Liver (tissue), 9 donors: ENCODE measurements around the gene WARS2. TPM values are rescaled to one million over a fixed set of nuclear protein-coding genes. Genes with fewer than 3 reads are reported as not detected.

Experiments
- DNase-seq: peaks from one replicate; pipeline ENCODE4 v3.0.0-alpha.2; 2017; ENCODE audit warnings: low spot score
- H3K27ac ChIP-seq, 2 donors: one replicate each; pipeline ENCODE4 v1.7.0; 2013; ENCODE audit warnings: inconsistent platforms in 2 of 2, low read length in 2 of 2, control low read depth in 1 of 2, low read depth in 1 of 2, mild to moderate bottlenecking in 1 of 2
- H3K27me3 ChIP-seq, 4 donors: one replicate each; pipeline versions ENCODE4 v1.6.1 to v1.7.0; 2013; ENCODE audit warnings: low read length in 3 of 4, inconsistent platforms in 1 of 4, mild to moderate bottlenecking in 1 of 4, moderate library complexity in 1 of 4; ENCODE audit not compliant: control insufficient read depth in 4 of 4, insufficient read depth in 4 of 4
- H3K36me3 ChIP-seq, 4 donors: one replicate each; pipeline versions ENCODE4 v1.6.1 to v1.7.0; 2013; ENCODE audit warnings: low read length in 3 of 4, mild to moderate bottlenecking in 3 of 4, low read depth in 1 of 4, moderate library complexity in 1 of 4; ENCODE audit not compliant: control insufficient read depth in 4 of 4, insufficient read depth in 3 of 4
- H3K4me1 ChIP-seq, 4 donors: one replicate each; pipeline versions ENCODE4 v1.6.1 to v1.7.0; 2013; ENCODE audit warnings: low read length in 3 of 4, mild to moderate bottlenecking in 3 of 4, moderate library complexity in 1 of 4; ENCODE audit not compliant: control insufficient read depth in 4 of 4, insufficient read depth in 4 of 4
- H3K4me3 ChIP-seq, 3 donors: one replicate each; pipeline versions ENCODE4 v1.6.1 to v1.7.0; 2013; ENCODE audit warnings: low read length in 3 of 3, control low read depth in 1 of 3, low read depth in 1 of 3, mild to moderate bottlenecking in 1 of 3
- H3K9ac ChIP-seq, 2 donors: one replicate each; pipeline ENCODE4 v1.7.0; 2013; ENCODE audit warnings: low read length in 2 of 2, mild to moderate bottlenecking in 2 of 2, moderate library complexity in 2 of 2, control low read depth in 1 of 2, low read depth in 1 of 2
- H3K9me3 ChIP-seq, 4 donors: one replicate each; pipeline versions ENCODE4 v1.6.1 to v1.7.0; 2013; ENCODE audit warnings: low read length in 3 of 4; ENCODE audit not compliant: control insufficient read depth in 4 of 4
- EGR1 ChIP-seq, 2 donors: IDR thresholded peaks; 2 replicates each; pipeline ENCODE4 v1.6.1; 2016 to 2018; ENCODE audit warnings: antibody characterized with exemption in 2 of 2, low read depth in 2 of 2
- FOXA1 ChIP-seq: IDR thresholded peaks from 2 replicates; pipeline ENCODE4 v1.6.1; 2016; ENCODE audit warnings: antibody characterized with exemption
- GABPA ChIP-seq, 2 donors: IDR thresholded peaks in 1 of 2; conservative IDR thresholded peaks in 1 of 2; 2 replicates each; pipeline ENCODE4 v1.6.1; 2016; ENCODE audit warnings: antibody characterized with exemption in 2 of 2, mild to moderate bottlenecking in 1 of 2, moderate library complexity in 1 of 2
- HNF4A ChIP-seq, 2 donors: conservative IDR thresholded peaks; 2 replicates each; pipeline ENCODE4 v1.6.1; 2016; ENCODE audit warnings: antibody characterized with exemption in 2 of 2, mild to moderate bottlenecking in 2 of 2
- HNF4G ChIP-seq: IDR thresholded peaks from 2 replicates; pipeline ENCODE4 v1.6.1; 2016; ENCODE audit warnings: antibody characterized with exemption
- JUND ChIP-seq, 2 donors: IDR thresholded peaks; 2 replicates each; pipeline ENCODE4 v1.6.1; 2016; ENCODE audit warnings: antibody characterized with exemption in 2 of 2
- NR2F2 ChIP-seq: IDR thresholded peaks from 2 replicates; pipeline ENCODE4 v1.6.1; 2016; ENCODE audit warnings: antibody characterized with exemption
- RXRA ChIP-seq, 2 donors: IDR thresholded peaks; 2 replicates each; pipeline ENCODE4 v1.6.1; 2017 to 2018; ENCODE audit warnings: antibody characterized with exemption in 2 of 2, mild to moderate bottlenecking in 1 of 2
- SP1 ChIP-seq: IDR thresholded peaks from 2 replicates; pipeline ENCODE4 v1.6.1; 2018; ENCODE audit warnings: antibody characterized with exemption, mild to moderate bottlenecking
- YY1 ChIP-seq: IDR thresholded peaks from 2 replicates; pipeline ENCODE4 v1.6.1; 2016; ENCODE audit warnings: antibody characterized with exemption, mild to moderate bottlenecking
- WGBS: extraction: QIAGEN DNeasy Blood & Tissue Kit; methylation state at CpG from one replicate; pipeline ENCODE4 v1.1.7; 2013; 5-methylcytosine and 5-hydroxymethylcytosine counted together
- polyA plus RNA-seq, 2 donors: library from polyadenylated mRNA; stranded (reverse) in 1 of 2; unstranded in 1 of 2; fragments of 200-250 nt in 1 of 2; fragments of >200 nt in 1 of 2; fragmentation: Nextera tagmentation in 1 of 2; extraction: Ambion mirVana in 1 of 2; gene quantifications; one replicate each; pipeline versions ENCODE4 v1.2.1 to v1.2.3, GENCODE V29; 2013 to 2015
- total RNA-seq, 2 donors: library from RNA; depleted of rRNA; stranded (reverse); fragments of >200 nt; gene quantifications; one replicate each; pipeline ENCODE4 v1.2.3, GENCODE V29; 2014
- TF ChIP-seq, protein P1 (sequence below): IDR thresholded peaks from 2 replicates; pipeline ENCODE4 v1.6.1; 2016; ENCODE audit warnings: antibody characterized with exemption
- TF ChIP-seq, protein P2 (sequence below): IDR thresholded peaks from 2 replicates; pipeline ENCODE4 v1.6.1; 2016; ENCODE audit warnings: antibody characterized with exemption, mild to moderate bottlenecking
- donor health status: healthy.
- donor health status: healthy.
- donor health status: healthy.
- donor health status: healthy.
- donor health status: healthy.

Gene WARS2
- total and polyA plus RNA-seq, 4 donors: 3.5 to 14.5 (median 7.0) TPM

DNA sequence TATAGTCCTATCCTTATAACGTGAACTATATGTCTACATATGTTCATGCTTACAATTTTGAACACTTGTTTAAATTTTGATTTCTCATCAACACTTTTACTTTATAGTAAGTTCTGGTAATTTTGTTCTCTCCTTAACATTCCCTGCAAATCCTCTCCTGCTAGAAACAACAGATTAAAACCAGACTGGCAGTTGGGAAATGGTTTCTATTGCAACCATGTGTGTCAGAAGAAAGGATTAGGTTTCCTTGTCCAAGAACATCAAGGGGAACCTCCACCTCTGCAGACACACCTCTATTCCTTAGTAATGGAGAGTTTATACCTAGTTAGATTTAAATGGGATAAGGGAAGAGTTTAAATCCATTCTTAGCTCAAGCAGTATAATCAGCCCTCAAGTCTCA, 3.3 kb upstream of the WARS2 start:
- H3K27me3 ChIP-seq: no peaks in the 10 kb centered on the region
- no peak for DNase-seq
- peaks cover 0 to 17% (median 11%) of the 10 kb centered on the region in 4 donors for H3K4me1 ChIP-seq
- H3K27ac ChIP-seq: no peak overlapping the region
- TF ChIP-seq HNF4A (conservative IDR thresholded peaks at IDR 0.05): no peak
- TF ChIP-seq FOXA1: no peak
- TF ChIP-seq EGR1 (IDR thresholded peaks at IDR 0.05; ENCODE audit: low read depth in 2 of 2): no peak
- TF ChIP-seq, protein P1, sequence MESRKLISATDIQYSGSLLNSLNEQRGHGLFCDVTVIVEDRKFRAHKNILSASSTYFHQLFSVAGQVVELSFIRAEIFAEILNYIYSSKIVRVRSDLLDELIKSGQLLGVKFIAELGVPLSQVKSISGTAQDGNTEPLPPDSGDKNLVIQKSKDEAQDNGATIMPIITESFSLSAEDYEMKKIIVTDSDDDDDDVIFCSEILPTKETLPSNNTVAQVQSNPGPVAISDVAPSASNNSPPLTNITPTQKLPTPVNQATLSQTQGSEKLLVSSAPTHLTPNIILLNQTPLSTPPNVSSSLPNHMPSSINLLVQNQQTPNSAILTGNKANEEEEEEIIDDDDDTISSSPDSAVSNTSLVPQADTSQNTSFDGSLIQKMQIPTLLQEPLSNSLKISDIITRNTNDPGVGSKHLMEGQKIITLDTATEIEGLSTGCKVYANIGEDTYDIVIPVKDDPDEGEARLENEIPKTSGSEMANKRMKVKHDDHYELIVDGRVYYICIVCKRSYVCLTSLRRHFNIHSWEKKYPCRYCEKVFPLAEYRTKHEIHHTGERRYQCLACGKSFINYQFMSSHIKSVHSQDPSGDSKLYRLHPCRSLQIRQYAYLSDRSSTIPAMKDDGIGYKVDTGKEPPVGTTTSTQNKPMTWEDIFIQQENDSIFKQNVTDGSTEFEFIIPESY: no peak
- no peak for TF ChIP-seq JUND (IDR thresholded peaks at IDR 0.05)
- TF ChIP-seq RXRA (IDR thresholded peaks at IDR 0.05): no peak
- no peak for TF ChIP-seq HNF4G
- TF ChIP-seq NR2F2: no peak
- TF ChIP-seq YY1: no peak
- H3K9ac ChIP-seq: no peak overlapping the region
- H3K9me3 ChIP-seq: no peaks in the 10 kb centered on the region
- H3K36me3 ChIP-seq: no peaks in the 10 kb centered on the region
- no peak overlapping the region for H3K4me3 ChIP-seq
- 99% methylated on average over 1 of the region's 1 CpG for WGBS

DNA sequence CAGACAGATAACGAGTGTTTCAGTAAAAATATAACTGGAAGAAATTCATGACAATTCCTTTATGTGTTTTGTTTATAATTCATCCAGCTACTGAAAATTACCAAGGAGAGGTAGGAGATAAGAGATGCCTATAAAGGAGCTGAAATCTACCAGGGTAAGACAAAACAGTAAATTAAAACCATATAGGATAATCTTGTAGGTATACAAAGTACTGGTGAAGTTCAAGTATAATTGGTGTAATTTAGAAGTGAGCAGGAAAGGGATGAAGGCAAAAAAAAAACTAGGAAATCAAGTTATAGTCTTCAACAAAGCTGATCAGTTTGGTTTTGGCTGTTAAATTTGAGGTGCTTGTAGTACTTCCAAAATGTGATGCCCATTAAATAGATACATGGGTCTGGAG, 1.2 kb upstream of the WARS2 start:
- Histone ChIP-seq H3K4me1 (peaks cover 0 to 17% (median 11%) of the 10 kb centered on the region in 4 donors), H3K36me3 (no peaks in the 10 kb centered on the region), H3K9me3 (no peaks in the 10 kb centered on the region), H3K27me3 (no peaks in the 10 kb centered on the region), H3K27ac (no peak overlapping the region), H3K4me3 (no peak overlapping the region), H3K9ac (no peak overlapping the region)
- 96% methylated on average over 1 of the region's 1 CpG for WGBS
- TF ChIP-seq FOXA1 (no peak), GABPA (IDR thresholded peaks at IDR 0.05 in 1 of 2, conservative IDR thresholded peaks at IDR 0.05 in 1 of 2) (no peak), HNF4G (no peak), HNF4A (conservative IDR thresholded peaks at IDR 0.05) (no peak)
- DNase-seq: no peak

DNA sequence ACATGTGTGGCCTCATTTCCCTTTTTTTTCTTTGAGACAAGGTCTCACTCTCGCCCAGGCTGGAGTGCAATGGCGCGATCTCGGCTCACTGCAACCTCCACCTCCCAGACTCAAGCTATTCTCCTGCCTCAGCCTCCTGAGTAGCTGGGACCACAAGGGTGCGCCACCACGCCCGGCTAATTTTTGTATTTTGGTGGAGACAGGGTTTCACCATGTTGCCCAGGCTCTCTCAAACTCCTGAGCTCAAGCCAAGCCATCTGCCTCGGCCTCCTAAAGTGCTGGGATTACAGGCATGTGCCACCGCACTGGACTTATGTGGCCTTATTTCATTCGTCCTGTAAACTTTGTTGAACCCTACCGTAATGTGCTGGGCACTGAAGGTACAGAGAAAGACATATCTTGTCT, 569 bp upstream of the WARS2 start:
- WGBS: 53% methylated on average over 11 of the region's 11 CpGs
- Histone ChIP-seq H3K9ac (peak overlapping the region; percentile 73 to 92), H3K4me1 (peaks cover 0 to 17% (median 11%) of the 10 kb centered on the region in 4 donors), H3K27ac (peak overlapping the region; percentile 97 to 98), H3K9me3 (no peaks in the 10 kb centered on the region), H3K36me3 (no peaks in the 10 kb centered on the region), H3K27me3 (no peaks in the 10 kb centered on the region), H3K4me3 (peak overlapping the region; percentile 59 to 75 (median 66))
- peak; percentile 46 for DNase-seq
- TF ChIP-seq, protein P2, sequence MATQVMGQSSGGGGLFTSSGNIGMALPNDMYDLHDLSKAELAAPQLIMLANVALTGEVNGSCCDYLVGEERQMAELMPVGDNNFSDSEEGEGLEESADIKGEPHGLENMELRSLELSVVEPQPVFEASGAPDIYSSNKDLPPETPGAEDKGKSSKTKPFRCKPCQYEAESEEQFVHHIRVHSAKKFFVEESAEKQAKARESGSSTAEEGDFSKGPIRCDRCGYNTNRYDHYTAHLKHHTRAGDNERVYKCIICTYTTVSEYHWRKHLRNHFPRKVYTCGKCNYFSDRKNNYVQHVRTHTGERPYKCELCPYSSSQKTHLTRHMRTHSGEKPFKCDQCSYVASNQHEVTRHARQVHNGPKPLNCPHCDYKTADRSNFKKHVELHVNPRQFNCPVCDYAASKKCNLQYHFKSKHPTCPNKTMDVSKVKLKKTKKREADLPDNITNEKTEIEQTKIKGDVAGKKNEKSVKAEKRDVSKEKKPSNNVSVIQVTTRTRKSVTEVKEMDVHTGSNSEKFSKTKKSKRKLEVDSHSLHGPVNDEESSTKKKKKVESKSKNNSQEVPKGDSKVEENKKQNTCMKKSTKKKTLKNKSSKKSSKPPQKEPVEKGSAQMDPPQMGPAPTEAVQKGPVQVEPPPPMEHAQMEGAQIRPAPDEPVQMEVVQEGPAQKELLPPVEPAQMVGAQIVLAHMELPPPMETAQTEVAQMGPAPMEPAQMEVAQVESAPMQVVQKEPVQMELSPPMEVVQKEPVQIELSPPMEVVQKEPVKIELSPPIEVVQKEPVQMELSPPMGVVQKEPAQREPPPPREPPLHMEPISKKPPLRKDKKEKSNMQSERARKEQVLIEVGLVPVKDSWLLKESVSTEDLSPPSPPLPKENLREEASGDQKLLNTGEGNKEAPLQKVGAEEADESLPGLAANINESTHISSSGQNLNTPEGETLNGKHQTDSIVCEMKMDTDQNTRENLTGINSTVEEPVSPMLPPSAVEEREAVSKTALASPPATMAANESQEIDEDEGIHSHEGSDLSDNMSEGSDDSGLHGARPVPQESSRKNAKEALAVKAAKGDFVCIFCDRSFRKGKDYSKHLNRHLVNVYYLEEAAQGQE: no peak
- TF ChIP-seq EGR1 (IDR thresholded peaks at IDR 0.05; ENCODE audit: low read depth in 2 of 2) (no peak), YY1 (no peak), SP1 (no peak)
